Left lung (tissue), 10 donors: ENCODE measurements around the gene DPH2. TPM values are rescaled to one million over a fixed set of nuclear protein-coding genes. Genes with fewer than 3 reads are reported as not detected.

Source experiments
- ATAC-seq: fragments of 200-7000 bp; cut with Tn5 transposase; one replicate; pipeline ENCODE4 v1.9.1; 2020; ENCODE audit warnings: moderate library complexity
- DNase-seq, 4 donors: peaks; one replicate each; pipeline ENCODE4 v3.0.0-alpha.2; 2013 to 2020
- H3K27ac ChIP-seq, 2 donors: fragments of 200-600 bp; sonication (generic) in 1 of 2; one replicate each; pipeline versions ENCODE4 v1.5.0 to v1.8.0; 2020 to 2021
- H3K27me3 ChIP-seq, 2 donors: fragments of 200-600 bp; sonication (generic) in 1 of 2; one replicate each; pipeline versions ENCODE4 v1.5.0 to v1.8.0; 2020 to 2021
- H3K36me3 ChIP-seq, 2 donors: fragments of 200-600 bp; sonication (generic) in 1 of 2; one replicate each; pipeline versions ENCODE4 v1.5.0 to v1.8.0; 2020 to 2021
- H3K4me1 ChIP-seq, 2 donors: fragments of 200-600 bp; one replicate each; pipeline ENCODE4 v1.8.0; 2021
- H3K4me3 ChIP-seq, 2 donors: fragments of 200-600 bp; sonication (generic) in 1 of 2; one replicate each; pipeline versions ENCODE4 v1.5.0 to v1.8.0; 2020 to 2021; ENCODE audit warnings: mild to moderate bottlenecking in 1 of 2
- H3K9me3 ChIP-seq, 2 donors: fragments of 200-600 bp; sonication (generic) in 1 of 2; one replicate each; pipeline versions ENCODE4 v1.5.0 to v1.8.0; 2020 to 2021
- CTCF ChIP-seq, 2 donors: fragments of 200-600 bp; sonication (generic) in 1 of 2; IDR thresholded peaks; one replicate each; pipeline versions ENCODE4 v1.5.0 to v1.8.0; 2021; ENCODE audit warnings: antibody characterized with exemption in 2 of 2
- intact Hi-C, 2 donors: fragments of 100-400 bp; cut with DNase I; formaldehyde crosslinking; loops; one replicate each; pipeline versions ENCODE4 v1.11.2 to v1.14.2; 2022
- polyA plus RNA-seq, 6 donors: library from polyadenylated mRNA; unstranded; fragments of 120-200 nt; gene quantifications; one replicate each; pipeline ENCODE4 v1.2.1, GENCODE V29; 2013; ENCODE audit not compliant: insufficient read length in 6 of 6
- total RNA-seq, 2 donors: library from RNA; stranded (reverse); fragmentation: NEBNext Ultra II Directional; extraction: Animal tissue kit (Norgen Biotek cat#: 25700); gene quantifications; one replicate each; pipeline ENCODE4 v1.2.1, GENCODE V29; 2021
- donor health status: DM: no; HTN: yes; CAD: no.
- donor health status: DM: no; HTN: no; CAD: no.

The DPH2 gene
- total and polyA plus RNA-seq, 8 donors, result 13.5 to 24.8 (median 18.9) TPM

- Histone ChIP-seq H3K9me3 (no peaks in the 10 kb centered on the region), H3K4me3 (no peak overlapping the region), H3K36me3 (peaks cover 0 to 34% of the 10 kb centered on the region in 2 donors), H3K27ac (no peak overlapping the region), H3K27me3 (no peaks in the 10 kb centered on the region), H3K4me1 (peaks cover 7 to 16% of the 10 kb centered on the region in 2 donors)
- ATAC-seq, result no peak
- intact Hi-C loops, result no loop called here
- no peak for DNase-seq
- no peak for TF ChIP-seq CTCF (IDR thresholded peaks at IDR 0.05)
Observed at GRCh38 chr1:43952731-43953346, 17.0 kb upstream of the DPH2 start.

- H3K36me3 ChIP-seq, result peaks cover 0 to 39% of the 10 kb centered on the region in 2 donors
- no peak overlapping the region for H3K27ac ChIP-seq
- TF ChIP-seq CTCF (IDR thresholded peaks at IDR 0.05), result no peak
- ATAC-seq (no peak), DNase-seq (no peak)
- no peaks in the 10 kb centered on the region for H3K9me3 ChIP-seq
- H3K4me3 ChIP-seq, result no peak overlapping the region
- H3K4me1 ChIP-seq, result peaks cover 1 to 10% of the 10 kb centered on the region in 2 donors
- intact Hi-C loops, result no loop called here
- no peaks in the 10 kb centered on the region for H3K27me3 ChIP-seq
Observed at GRCh38 chr1:43953361-43953760, 16.4 kb upstream of the DPH2 start.

- TF ChIP-seq CTCF (IDR thresholded peaks at IDR 0.05), result no peak
- intact Hi-C loops, result no loop called here
- H3K27me3 ChIP-seq, result no peaks in the 10 kb centered on the region
- no peak overlapping the region for H3K27ac ChIP-seq
- H3K36me3 ChIP-seq, result peaks cover 0 to 46% of the 10 kb centered on the region in 2 donors
- no peak for DNase-seq
- ATAC-seq, result no peak
- no peak overlapping the region for H3K4me3 ChIP-seq
- peaks cover 0 to 4% of the 10 kb centered on the region in 2 donors for H3K4me1 ChIP-seq
- H3K9me3 ChIP-seq, result no peaks in the 10 kb centered on the region
Observed at GRCh38 chr1:43954036-43954435, 15.8 kb upstream of the DPH2 start.

- H3K4me1 ChIP-seq, result no peaks in the 10 kb centered on the region
- no peaks in the 10 kb centered on the region for H3K9me3 ChIP-seq
- intact Hi-C loops, result no loop called here
- no peaks in the 10 kb centered on the region for H3K27me3 ChIP-seq
- ATAC-seq, result no peak
- no peak overlapping the region for H3K27ac ChIP-seq
- peaks cover 0 to 57% of the 10 kb centered on the region in 2 donors for H3K36me3 ChIP-seq
- no peak overlapping the region for H3K4me3 ChIP-seq
- DNase-seq, result no peak
- no peak for TF ChIP-seq CTCF (IDR thresholded peaks at IDR 0.05)
Observed at GRCh38 chr1:43956234-43956633, 13.6 kb upstream of the DPH2 start.

GRCh38 chr1:43957407-43958040 is 12.3 kb upstream of the DPH2 start:
- ATAC-seq (no peak), DNase-seq (no peak)
- intact Hi-C loops, result no loop called here
- peaks cover 0 to 70% of the 10 kb centered on the region in 2 donors for H3K36me3 ChIP-seq
- TF ChIP-seq CTCF (IDR thresholded peaks at IDR 0.05), result no peak
- no peaks in the 10 kb centered on the region for H3K27me3 ChIP-seq
- H3K27ac ChIP-seq, result no peak overlapping the region
- H3K4me3 ChIP-seq, result no peak overlapping the region
- H3K4me1 ChIP-seq, result no peaks in the 10 kb centered on the region
- no peaks in the 10 kb centered on the region for H3K9me3 ChIP-seq
